SK-N-SH treated with all-trans-retinoic acid at 6 μM for 48 hours (cell line): ENCODE measurements around the gene TRAPPC2L.

Source experiments
- ATAC-seq: fragments of 200-7000 bp; cut with Tn5 transposase; 3 replicates; pipeline ENCODE4 v1.9.1; 2020; ENCODE audit warnings: mild to moderate bottlenecking, moderate library complexity
- ARNTL ChIP-seq: fragments of 450-650 bp; formaldehyde crosslinking; IDR thresholded peaks from 2 replicates; pipeline ENCODE4 v1.5.0; 2020; ENCODE audit warnings: low read depth, mild to moderate bottlenecking, moderate library complexity, borderline replicate concordance
- CSDC2 ChIP-seq: fragments of 250-450 bp; sonication (Bioruptor Pico); IDR thresholded peaks from 2 replicates; pipeline ENCODE4 v1.5.0; 2020; ENCODE audit warnings: mild to moderate bottlenecking, moderate library complexity
- CSRNP3 ChIP-seq: fragments of 250-450 bp; sonication (Bioruptor Pico); IDR thresholded peaks from 2 replicates; pipeline ENCODE4 v1.5.1; 2021; ENCODE audit warnings: mild to moderate bottlenecking, moderate library complexity
- GLIS3 ChIP-seq: fragments of 250-450 bp; sonication (Bioruptor Pico); IDR thresholded peaks from 2 replicates; pipeline ENCODE4 v1.5.0; 2020; ENCODE audit warnings: mild to moderate bottlenecking, moderate library complexity
- PATZ1 ChIP-seq: fragments of 250-450 bp; sonication (Bioruptor Pico); IDR thresholded peaks from 2 replicates; pipeline ENCODE4 v1.8.0; 2020; ENCODE audit warnings: mild to moderate bottlenecking, moderate library complexity, borderline replicate concordance
- POU6F1 ChIP-seq: fragments of 250-450 bp; sonication (Bioruptor Pico); IDR thresholded peaks from 2 replicates; pipeline ENCODE4 v1.8.0; 2021; ENCODE audit warnings: low read depth, mild to moderate bottlenecking, moderate library complexity, borderline replicate concordance
- SNAI2 ChIP-seq: fragments of 250-450 bp; sonication (Bioruptor Pico); IDR thresholded peaks from 2 replicates; pipeline ENCODE4 v1.5.0; 2020; ENCODE audit warnings: mild to moderate bottlenecking, moderate library complexity
- TCF4 ChIP-seq: fragments of 250-450 bp; sonication (Bioruptor Pico); IDR thresholded peaks from 2 replicates; pipeline ENCODE4 v1.8.0; 2021; ENCODE audit warnings: mild to moderate bottlenecking, moderate library complexity, borderline replicate concordance
- TOX ChIP-seq: fragments of 250-450 bp; sonication (Bioruptor Pico); IDR thresholded peaks from 2 replicates; pipeline ENCODE4 v1.8.0; 2021; ENCODE audit warnings: mild to moderate bottlenecking, moderate library complexity, borderline replicate concordance
- TSHZ2 ChIP-seq: fragments of 250-450 bp; sonication (Bioruptor Pico); IDR thresholded peaks from 2 replicates; pipeline ENCODE4 v1.5.0; 2020; ENCODE audit warnings: mild to moderate bottlenecking, moderate library complexity
- ZC3H10 ChIP-seq: fragments of 250-450 bp; sonication (Bioruptor Pico); IDR thresholded peaks from 2 replicates; pipeline ENCODE4 v1.5.1; 2021; ENCODE audit warnings: mild to moderate bottlenecking, moderate library complexity
- ZFP3 ChIP-seq: fragments of 250-450 bp; sonication (Bioruptor Pico); IDR thresholded peaks from 2 replicates; pipeline ENCODE4 v1.5.0; 2020; ENCODE audit warnings: mild to moderate bottlenecking, moderate library complexity
- ZFP30 ChIP-seq: fragments of 450-650 bp; formaldehyde crosslinking; IDR thresholded peaks from 2 replicates; pipeline ENCODE4 v1.5.0; 2022; ENCODE audit warnings: mild to moderate bottlenecking, moderate library complexity
- ZNF565 ChIP-seq: fragments of 450-650 bp; formaldehyde crosslinking; conservative IDR thresholded peaks from 2 replicates; pipeline ENCODE4 v1.5.0; 2020; ENCODE audit warnings: low read depth, mild to moderate bottlenecking, moderate library complexity
- ZNF70 ChIP-seq: fragments of 450-650 bp; formaldehyde crosslinking; IDR thresholded peaks from 2 replicates; pipeline ENCODE4 v1.5.0; 2020; ENCODE audit warnings: mild to moderate bottlenecking, moderate library complexity

Gene TRAPPC2L

GRCh38 chr16:88842308-88842756 lies 14.6 kb upstream of the TRAPPC2L start:
- no peak for ATAC-seq
- no peak for TF ChIP-seq ZNF70 (CRISPR knock-in tag)
- no peak for TF ChIP-seq ZFP30 (CRISPR knock-in tag)
- TF ChIP-seq PATZ1 (CRISPR knock-in tag): no peak
- TF ChIP-seq ZNF565 (CRISPR knock-in tag): no peak
- no peak for TF ChIP-seq CSDC2 (CRISPR knock-in tag)
- no peak for TF ChIP-seq CSRNP3
- TF ChIP-seq TOX (CRISPR knock-in tag): no peak
- no peak for TF ChIP-seq TSHZ2 (CRISPR knock-in tag)
- no peak for TF ChIP-seq POU6F1 (CRISPR knock-in tag)

GRCh38 chr16:88842806-88843205 lies 14.1 kb upstream of the TRAPPC2L start:
- no peak for ATAC-seq
- no peak for TF ChIP-seq GLIS3 (CRISPR knock-in tag)
- TF ChIP-seq ZFP3 (CRISPR knock-in tag): no peak
- TF ChIP-seq TCF4 (CRISPR knock-in tag): no peak
- TF ChIP-seq PATZ1 (CRISPR knock-in tag): no peak

GRCh38 chr16:88843256-88843655 lies 13.7 kb upstream of the TRAPPC2L start:
- ATAC-seq: no peak
- TF ChIP-seq ARNTL (CRISPR knock-in tag): no peak
- TF ChIP-seq SNAI2 (CRISPR knock-in tag): no peak
- TF ChIP-seq ZNF565 (CRISPR knock-in tag): no peak
- TF ChIP-seq TCF4 (CRISPR knock-in tag): no peak
- no peak for TF ChIP-seq TSHZ2 (CRISPR knock-in tag)
- no peak for TF ChIP-seq ZC3H10 (CRISPR knock-in tag)
